K562 (cell line): ENCODE results near the gene C22orf42. TPM values are rescaled to one million over a fixed set of nuclear protein-coding genes. Genes with fewer than 3 reads are reported as not detected.

Source experiments
- ATAC-seq: fragments of 200-7000 bp; cut with Tn5 transposase; 3 replicates; pipeline ENCODE4 v1.9.1; 2020; ENCODE audit warnings: moderate library complexity
- BruUV-seq: library from RNA; stranded (reverse); fragments of 400-500 nt; replicated peaks from 2 replicates; lab custom pipeline; 2021; lab: Mats Ljungman, UMichigan
- CTCF ChIA-PET: fragments of 300-600 bp; formaldehyde crosslinking; extraction: SDS; loops from one replicate; lab custom pipeline; 2021; ENCODE audit warnings: low intra/inter-chr PET ratio; lab: Yijun Ruan, JAX
- POLR2A ChIA-PET: fragments of 300-600, 350-650 bp; sonication (Branson Sonifier 250); formaldehyde crosslinking; extraction: SDS; loops from one replicate; lab custom pipeline; 2021; ENCODE audit warnings: antibody characterized with exemption, inconsistent platforms; lab: Yijun Ruan, JAX
- DNase-seq, 4 experiments: peaks; one replicate each; pipeline versions ENCODE4 v3.0.0 to v3.0.0-alpha.2; 2011 to 2018; ENCODE audit warnings: low spot score in 3 of 4, mixed read lengths in 3 of 4; ENCODE audit errors: extremely low read depth in 1 of 4
- FAIRE-seq: peaks from 2 replicates; lab custom pipeline; 2011; peaks lifted over from hg19 to GRCh38; lab: Jason Lieb, UNC
- H2AFZ ChIP-seq: 2 replicates; pipeline ENCODE4 v1.6.0; 2011; ENCODE audit warnings: low read depth, low read length, control low read depth, inconsistent platforms
- H3K27ac ChIP-seq: fragments of 200-600 bp; 3 replicates; pipeline ENCODE4 v1.8.0; 2011; ENCODE audit warnings: low read depth, mild to moderate bottlenecking, control low read depth, inconsistent platforms, low read length, moderate library complexity, mixed read lengths; ENCODE audit errors: extremely low read depth
- H3K27me3 ChIP-seq, 2 experiments: fragments of 300-600 bp in 1 of 2; 2 replicates in 1 of 2; 3 replicates in 1 of 2; pipeline versions ENCODE4 v1.6.0 to v1.8.0; 2011; ENCODE audit warnings: inconsistent platforms in 2 of 2, low read length in 2 of 2, mild to moderate bottlenecking in 1 of 2, mixed read lengths in 1 of 2, moderate library complexity in 1 of 2; ENCODE audit not compliant: control insufficient read depth in 2 of 2, insufficient read depth in 2 of 2
- H3K36me3 ChIP-seq: fragments of 300-600 bp; 3 replicates; pipeline ENCODE4 v1.8.0; 2011; ENCODE audit warnings: mild to moderate bottlenecking, low read length, inconsistent platforms; ENCODE audit not compliant: control insufficient read depth, insufficient read depth
- H3K4me1 ChIP-seq, 2 experiments: fragments of 200-600 bp in 1 of 2; replicated peaks in 1 of 2; 2 replicates in 1 of 2; 3 replicates in 1 of 2; pipeline versions ENCODE4 v1.5.1 to v1.8.0; 2011; ENCODE audit warnings: inconsistent platforms in 2 of 2, low read length in 2 of 2, mild to moderate bottlenecking in 1 of 2, mixed read lengths in 1 of 2, moderate library complexity in 1 of 2; ENCODE audit not compliant: control insufficient read depth in 2 of 2, insufficient read depth in 2 of 2
- H3K4me2 ChIP-seq: 2 replicates; pipeline ENCODE4 v1.6.1; 2011; ENCODE audit warnings: low read length, control low read depth, inconsistent platforms, mixed read lengths; ENCODE audit not compliant: insufficient read depth
- H3K4me3 ChIP-seq: fragments of 200-600 bp; sonication (generic), shearing (Covaris generic); 2 replicates; pipeline ENCODE4 v1.5.1; 2016; ENCODE audit warnings: control low read depth, inconsistent platforms
- H3K79me2 ChIP-seq: fragments of 200-600 bp; 3 replicates; pipeline ENCODE4 v1.8.0; 2011; ENCODE audit warnings: low read length, inconsistent platforms; ENCODE audit not compliant: control insufficient read depth, insufficient read depth
- H3K9ac ChIP-seq, 2 experiments: 2 replicates each; pipeline versions ENCODE4 v1.6.0 to v1.6.1; 2011; ENCODE audit warnings: low read depth in 2 of 2, low read length in 2 of 2, control low read depth in 1 of 2, inconsistent platforms in 1 of 2, mild to moderate bottlenecking in 1 of 2, mixed read lengths in 1 of 2; ENCODE audit not compliant: insufficient read depth in 1 of 2
- H3K9me1 ChIP-seq: one replicate; pipeline ENCODE4 v1.6.0; 2011; ENCODE audit warnings: inconsistent platforms, mild to moderate bottlenecking, low read length, moderate library complexity; ENCODE audit not compliant: control insufficient read depth, insufficient read depth
- H3K9me3 ChIP-seq: replicated peaks from 2 replicates; pipeline ENCODE4 v1.5.1; 2011; ENCODE audit warnings: low read depth, low read length, inconsistent platforms; ENCODE audit not compliant: control insufficient read depth, insufficient read depth
- H4K20me1 ChIP-seq: replicated peaks from 2 replicates; pipeline ENCODE4 v1.6.1; 2011; ENCODE audit warnings: low read length, inconsistent platforms, mixed read lengths; ENCODE audit not compliant: control insufficient read depth, insufficient read depth
- MTA2 ChIP-seq: fragments of 450-650 bp; IDR thresholded peaks from 2 replicates; pipeline ENCODE4 v1.6.1; 2016; ENCODE audit warnings: low read depth
- NRF1 ChIP-seq, 2 experiments: fragments of 450-650 bp; IDR thresholded peaks in 1 of 2; conservative IDR thresholded peaks in 1 of 2; 2 replicates each; pipeline ENCODE4 v1.6.1; 2014; ENCODE audit warnings: mild to moderate bottlenecking in 2 of 2
- ZNF347 ChIP-seq: fragments of 450-650 bp; formaldehyde crosslinking; IDR thresholded peaks from 2 replicates; pipeline ENCODE4 v1.4.0; 2020; ENCODE audit warnings: low read depth, mild to moderate bottlenecking, moderate library complexity
- WGBS: fragments of 100-300 bp; shearing (Covaris generic); methylation state at CpG from one replicate; pipeline ENCODE4 v1.1.6; 2016; ENCODE audit warnings: low coverage, mixed read lengths; ENCODE audit not compliant: insufficient coverage; ENCODE audit errors: missing lambda C conversion rate; 5-methylcytosine and 5-hydroxymethylcytosine counted together
- in situ Hi-C: fragments of 300-500 bp; cut with MboI; formaldehyde crosslinking; loops from 4 replicates; pipeline ENCODE4 v1.15.0; 2018; ENCODE audit warnings: inconsistent platforms, mixed read lengths
- intact Hi-C: fragments of 100-400 bp; cut with micrococcal nuclease; formaldehyde crosslinking; loops from 2 replicates; pipeline ENCODE4 v1.14.2; 2022
- polyA plus RNA-seq, 8 experiments: library from polyadenylated mRNA; depleted of rRNA in 4 of 8; stranded (reverse) in 5 of 8; unstranded in 3 of 8; fragments of >200 nt; fragmentation: Nextera tagmentation in 2 of 8; fragmentation: Illumina TruSeq in 1 of 8; extraction: Ambion mirVana in 2 of 8; extraction: Trizol in 1 of 8; gene quantifications; 2 replicates each; pipeline versions ENCODE4 v1.2.1 to v1.2.3, GENCODE V29; 2011 to 2014; ENCODE audit warnings: inconsistent platforms in 1 of 8, missing spikeins in 1 of 8
- total RNA-seq, 7 experiments: library from RNA; depleted of rRNA in 6 of 7; stranded (reverse); fragments of >200 nt in 6 of 7; fragmentation: Illumina TruSeq in 2 of 7; extraction: Trizol in 2 of 7; gene quantifications; 2 replicates each; pipeline versions ENCODE4 v1.2.1 to v1.2.3, GENCODE V29; 2011 to 2021; ENCODE audit warnings: low replicate concordance in 1 of 7
- TF ChIP-seq, protein P1 (sequence below): fragments of 450-650 bp; IDR thresholded peaks from 2 replicates; pipeline ENCODE4 v1.6.1; 2016

C22orf42 gene
- total and polyA plus RNA-seq, 9 of the 15 experiments (the other 6 are each of a cell fraction or from before 2014, with no cell fraction given): not detected

DNA sequence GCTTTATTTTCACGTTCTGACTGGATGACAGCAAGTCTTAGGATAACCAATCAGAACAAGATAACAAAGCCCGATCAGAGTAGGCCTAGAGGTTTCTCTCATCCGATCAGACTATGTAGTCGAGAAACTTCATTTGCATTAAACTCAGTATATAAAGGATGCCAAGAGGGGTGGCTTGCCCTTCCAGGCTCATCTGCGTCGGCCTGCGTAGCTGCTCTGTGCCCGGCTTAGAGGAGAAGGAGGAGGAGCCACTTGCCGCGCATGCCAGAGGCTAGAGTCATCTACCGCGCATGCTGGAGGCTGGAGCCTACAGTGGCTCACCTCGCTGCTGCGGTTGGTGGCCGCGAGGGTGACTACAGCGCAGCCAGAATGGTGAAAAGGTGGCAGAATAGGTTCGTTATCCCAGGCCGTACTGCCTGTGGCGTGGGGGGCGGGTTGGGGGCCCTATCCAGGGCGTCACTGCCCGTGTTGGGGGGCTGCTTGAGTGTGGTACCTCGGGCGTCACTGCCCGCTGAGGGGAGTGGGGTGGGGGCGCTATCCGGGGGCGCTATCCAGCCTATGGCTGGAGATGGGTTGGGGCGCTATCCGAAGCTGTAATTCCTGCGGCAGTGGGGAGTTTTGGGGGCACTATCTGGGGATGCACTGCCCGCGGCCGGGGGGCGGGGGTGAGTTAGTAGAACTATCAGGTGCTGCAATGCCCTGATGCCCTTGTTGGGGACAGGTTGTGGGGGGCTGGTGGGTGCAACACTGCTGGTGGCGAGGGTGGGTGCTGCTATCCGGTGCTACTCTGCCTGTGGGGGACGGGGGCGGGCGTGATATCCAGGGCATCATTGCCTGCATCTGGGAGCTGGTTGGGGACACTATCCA lies 46.0 kb upstream of the C22orf42 start, which contains the start of gene RFPL2:
TSS of gene RFPL2 (minus strand) at position 218 of the 867 bp plus-strand sequence. CDS start 2,622 bp downstream, outside the sequence.
- Histone ChIP-seq H3K4me3 (no peak within 1 kb of the TSS), H3K4me1 (peaks cover 0 to 26% of the 10 kb centered on the region in 2 experiments; a peak in 2 of 5 replicates), H3K9ac (no peak within 1 kb of the TSS), H3K27me3 (peaks cover 0 to 24% of the 10 kb centered on the region in 2 experiments; a peak in 3 of 5 replicates), H2AFZ (no peak within 1 kb of the TSS), H3K9me1 (no peaks in the 10 kb centered on the region), H4K20me1 (no peaks in the 10 kb centered on the region), H3K9me3 (no peaks in the 10 kb centered on the region), H3K27ac (no peak within 1 kb of the TSS), H3K4me2 (no peak within 1 kb of the TSS), H3K79me2 (no peaks in the 10 kb centered on the region), H3K36me3 (no peaks in the 10 kb centered on the region)
- DNase-seq (peak in 1 of 4 experiments; percentile 5), FAIRE-seq (no peak), ATAC-seq (peak; percentile 59)
- BruUV-seq: no TSS peak
- intact Hi-C loops: no loop called here
- in situ Hi-C loops: no loop called here
- WGBS: 9% methylated on average over 17 of the region's 41 CpGs
- POLR2A ChIA-PET: no interaction called here
- CTCF ChIA-PET: no interaction called here
- TF ChIP-seq ZNF347 (no peak), NRF1 (conservative IDR thresholded peaks at IDR 0.05 in 1 of 2, IDR thresholded peaks at IDR 0.05 in 1 of 2) (peak; percentile 74 to 77), MTA2 (no peak)
- TF ChIP-seq, protein P1, sequence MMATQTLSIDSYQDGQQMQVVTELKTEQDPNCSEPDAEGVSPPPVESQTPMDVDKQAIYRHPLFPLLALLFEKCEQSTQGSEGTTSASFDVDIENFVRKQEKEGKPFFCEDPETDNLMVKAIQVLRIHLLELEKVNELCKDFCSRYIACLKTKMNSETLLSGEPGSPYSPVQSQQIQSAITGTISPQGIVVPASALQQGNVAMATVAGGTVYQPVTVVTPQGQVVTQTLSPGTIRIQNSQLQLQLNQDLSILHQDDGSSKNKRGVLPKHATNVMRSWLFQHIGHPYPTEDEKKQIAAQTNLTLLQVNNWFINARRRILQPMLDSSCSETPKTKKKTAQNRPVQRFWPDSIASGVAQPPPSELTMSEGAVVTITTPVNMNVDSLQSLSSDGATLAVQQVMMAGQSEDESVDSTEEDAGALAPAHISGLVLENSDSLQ: no peak
